VCaP (cell line): Measurements from ENCODE around the gene SMIM10.
"Not testable (repeated sequence)": the region's sequence is repeated elsewhere in the genome, so short reads cannot be mapped to it uniquely, and the experiment has no call there.

Source experiments
- H3K27ac ChIP-seq: fragments of 450-650 bp; 2 replicates; pipeline ENCODE4 v1.5.1; 2017
- CTCF ChIP-seq: fragments of 450-650 bp; conservative IDR thresholded peaks from 2 replicates; pipeline ENCODE4 v1.5.1; 2017; ENCODE audit warnings: mild to moderate bottlenecking, moderate library complexity

SMIM10 gene

GRCh38 chrX:134990801-134991481, at the start of gene SMIM10:
TSS of gene SMIM10 (plus strand) at chrX:134990991. CDS start at chrX:134991096, 105 bp downstream.
- TF ChIP-seq CTCF = no peak
- no peak within 1 kb of the TSS for H3K27ac ChIP-seq

- H3K27ac ChIP-seq = not testable (repeated sequence)
Measured at GRCh38 chrX:134946364-134946763, 44.4 kb upstream of the SMIM10 start.

DNA sequence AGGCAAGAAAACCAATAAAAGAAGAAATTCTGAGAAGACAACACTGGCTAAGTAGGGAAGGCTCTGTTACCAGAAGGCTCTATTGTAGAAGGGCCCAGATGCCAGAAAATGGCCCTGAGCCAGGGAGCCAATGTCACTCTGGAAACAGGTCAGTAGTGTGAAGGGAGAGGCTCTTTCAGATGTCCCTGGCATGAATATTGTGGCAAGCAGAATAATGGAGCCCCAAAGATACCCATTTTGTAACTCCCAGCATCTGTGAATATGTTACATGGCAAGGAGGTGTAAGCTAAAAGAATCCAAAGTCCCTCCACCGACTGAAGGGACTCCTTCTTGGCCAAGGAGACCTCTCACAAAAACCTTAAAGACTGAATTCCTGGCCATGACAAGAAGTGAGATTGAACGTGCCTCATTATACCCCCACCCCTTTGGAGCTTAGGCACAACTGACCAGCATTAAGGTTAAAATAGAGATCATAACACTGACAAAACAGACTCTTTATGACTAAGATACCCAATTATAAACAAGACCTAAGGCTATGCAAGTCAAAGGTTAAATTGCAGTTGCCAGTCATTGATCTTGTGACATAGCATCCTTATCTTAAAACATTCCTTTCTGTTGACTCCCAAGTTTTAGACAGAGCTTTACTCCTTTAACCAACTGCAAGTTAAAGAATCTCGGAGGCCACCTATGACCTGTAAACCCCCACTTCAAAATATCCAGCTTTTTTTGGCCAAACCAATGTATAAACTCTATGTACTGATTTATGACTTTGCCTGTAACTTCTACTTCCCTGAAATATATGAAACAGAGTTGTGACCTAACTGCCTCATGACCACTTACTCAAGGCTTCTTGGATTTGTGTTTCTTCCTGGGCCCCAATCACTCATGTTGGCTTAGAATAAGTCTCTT, 42.2 kb upstream of the SMIM10 start:
- H3K27ac ChIP-seq = no peak overlapping the region
- no peak for TF ChIP-seq CTCF

DNA sequence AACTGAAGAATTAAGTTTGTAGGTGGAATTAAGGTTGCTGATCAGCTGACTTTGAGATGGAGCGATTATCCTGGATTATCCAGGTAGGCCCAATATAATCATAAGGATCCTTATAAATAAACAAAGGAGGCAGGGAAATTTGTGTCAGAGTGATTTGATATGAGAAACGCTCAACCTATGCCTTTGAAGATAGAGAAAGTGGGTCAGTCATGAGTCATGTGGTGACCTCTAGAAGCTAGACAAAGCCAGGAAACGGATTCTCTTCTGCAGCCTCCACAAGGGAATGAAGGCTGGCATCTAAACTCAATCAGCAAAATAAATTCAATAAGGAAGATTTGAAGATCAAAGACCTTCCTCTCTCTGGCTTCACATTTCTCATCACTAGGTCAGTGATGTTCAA, 41.5 kb upstream of the SMIM10 start:
- H3K27ac ChIP-seq = no peak overlapping the region
- no peak for TF ChIP-seq CTCF

GRCh38 chrX:134957836-134958235, 33.0 kb upstream of the SMIM10 start:
- no peak for TF ChIP-seq CTCF
- H3K27ac ChIP-seq = no peak overlapping the region

GRCh38 chrX:134960366-134960765, 30.4 kb upstream of the SMIM10 start:
- not testable (repeated sequence) for H3K27ac ChIP-seq

DNA sequence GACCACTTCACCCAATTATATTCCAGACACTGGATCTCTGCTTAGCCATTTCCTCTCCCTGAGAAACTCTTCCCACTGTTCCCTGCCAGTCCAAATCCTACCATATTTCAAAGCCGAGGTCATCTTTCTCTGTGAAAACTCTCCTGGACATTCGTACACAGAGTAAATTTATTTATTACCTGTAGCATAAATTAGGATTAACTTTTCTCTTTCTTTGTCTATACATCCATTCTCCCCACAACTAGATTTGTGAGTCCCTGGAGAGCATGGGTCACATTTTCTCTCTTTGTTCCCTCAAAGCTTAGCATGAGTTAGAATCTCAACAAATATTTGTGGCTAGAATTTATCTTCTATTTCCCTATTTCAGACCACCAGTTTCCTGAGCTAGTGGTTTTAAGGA, 27.8 kb upstream of the SMIM10 start:
- no peak for TF ChIP-seq CTCF
- H3K27ac ChIP-seq = no peak overlapping the region

DNA sequence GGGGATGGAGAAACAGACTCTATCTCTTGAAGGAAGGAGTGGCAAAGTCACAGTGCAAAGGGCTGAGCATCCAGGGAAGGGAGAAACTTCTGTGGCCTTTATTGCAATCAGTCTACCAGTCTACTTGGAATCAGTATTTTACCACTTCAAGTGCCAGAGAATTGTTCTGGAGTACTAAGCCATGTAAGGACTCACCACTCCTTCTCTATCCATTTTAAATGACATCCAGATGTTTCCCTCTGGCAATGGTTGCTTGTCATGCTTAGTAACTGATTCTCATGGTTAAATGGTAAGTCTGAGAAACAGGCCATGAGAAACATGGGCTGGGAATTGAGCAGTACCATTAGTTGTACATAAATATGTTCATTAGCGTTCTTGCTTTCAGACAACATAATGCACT, 21.1 kb upstream of the SMIM10 start:
- no peak overlapping the region for H3K27ac ChIP-seq
- no peak for TF ChIP-seq CTCF
